Cardiac muscle cell (in vitro differentiated cells and primary cell): ENCODE results near the gene LYST. TPM values are rescaled to one million over a fixed set of nuclear protein-coding genes. Genes with fewer than 3 reads are reported as not detected.

ENCODE experiments used
- DNase-seq, 2 donors: peaks; one replicate each; pipeline versions ENCODE4 v3.0.0 to v3.0.0-alpha.2; 2010 to 2017; ENCODE audit warnings: low read depth in 1 of 2, low spot score in 1 of 2
- H3K27ac ChIP-seq: fragments of 200-600 bp; sonication (generic); 2 replicates; pipeline ENCODE4 v1.5.1; 2016
- H3K27me3 ChIP-seq: fragments of 200-600 bp; sonication (generic); 2 replicates; pipeline ENCODE4 v1.6.0; 2016; ENCODE audit warnings: control low read depth
- H3K36me3 ChIP-seq: fragments of 200-600 bp; sonication (generic); 2 replicates; pipeline ENCODE4 v1.5.1; 2016; ENCODE audit warnings: control low read depth
- H3K4me1 ChIP-seq: fragments of 200-600 bp; sonication (generic); 2 replicates; pipeline ENCODE4 v1.8.1; 2017; ENCODE audit warnings: low read depth, mild to moderate bottlenecking, mixed run types
- H3K4me3 ChIP-seq: fragments of 200-600 bp; sonication (generic); 2 replicates; pipeline ENCODE4 v1.5.1; 2016; ENCODE audit warnings: mild to moderate bottlenecking
- H3K9me3 ChIP-seq: fragments of 200-600 bp; sonication (generic); 2 replicates; pipeline ENCODE4 v1.5.1; 2017; ENCODE audit warnings: low read depth, mild to moderate bottlenecking, control low read depth
- CTCF ChIP-seq: IDR thresholded peaks from 2 replicates; pipeline ENCODE4 v1.5.1; 2012; ENCODE audit warnings: low read depth, mild to moderate bottlenecking, low read length
- polyA plus RNA-seq: library from polyadenylated mRNA; unstranded; fragments of >200 nt; fragmentation: Nextera tagmentation; extraction: Ambion mirVana; gene quantifications from 2 replicates; pipeline ENCODE4 v1.2.1, GENCODE V29; 2016
- total RNA-seq: library from RNA; depleted of rRNA; stranded (reverse); fragments of >200 nt; gene quantifications from 2 replicates; pipeline ENCODE4 v1.2.3, GENCODE V29; 2016

Gene LYST
- total and polyA plus RNA-seq, 2 experiments from 2014 or later, result 4.5 to 5.2 TPM

DNA sequence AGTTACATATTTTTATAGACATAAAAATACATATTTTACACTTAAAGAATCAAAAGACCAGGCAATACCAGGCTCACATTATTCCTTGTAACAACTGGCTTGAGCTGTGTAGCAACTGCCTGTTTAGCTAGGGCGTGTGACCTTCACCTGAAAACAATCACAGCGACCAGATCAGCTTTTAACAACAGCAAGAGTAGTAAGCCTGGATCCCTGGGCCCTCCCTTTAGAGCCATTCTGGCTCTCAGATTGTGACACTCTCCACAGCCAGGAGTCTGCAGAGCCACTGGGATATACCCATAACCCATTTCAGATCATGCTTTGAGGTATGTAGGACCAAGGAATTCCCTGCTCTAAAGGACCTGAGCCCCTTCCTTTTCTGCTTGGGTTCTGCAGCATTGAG lies 187.7 kb downstream of the LYST start:
- Histone ChIP-seq H3K4me1 (no peaks in the 10 kb centered on the region), H3K36me3 (no peaks in the 10 kb centered on the region), H3K4me3 (no peak overlapping the region), H3K27me3 (no peaks in the 10 kb centered on the region), H3K27ac (no peak overlapping the region), H3K9me3 (no peaks in the 10 kb centered on the region)
- no peak for TF ChIP-seq CTCF
- no peak for DNase-seq

DNA sequence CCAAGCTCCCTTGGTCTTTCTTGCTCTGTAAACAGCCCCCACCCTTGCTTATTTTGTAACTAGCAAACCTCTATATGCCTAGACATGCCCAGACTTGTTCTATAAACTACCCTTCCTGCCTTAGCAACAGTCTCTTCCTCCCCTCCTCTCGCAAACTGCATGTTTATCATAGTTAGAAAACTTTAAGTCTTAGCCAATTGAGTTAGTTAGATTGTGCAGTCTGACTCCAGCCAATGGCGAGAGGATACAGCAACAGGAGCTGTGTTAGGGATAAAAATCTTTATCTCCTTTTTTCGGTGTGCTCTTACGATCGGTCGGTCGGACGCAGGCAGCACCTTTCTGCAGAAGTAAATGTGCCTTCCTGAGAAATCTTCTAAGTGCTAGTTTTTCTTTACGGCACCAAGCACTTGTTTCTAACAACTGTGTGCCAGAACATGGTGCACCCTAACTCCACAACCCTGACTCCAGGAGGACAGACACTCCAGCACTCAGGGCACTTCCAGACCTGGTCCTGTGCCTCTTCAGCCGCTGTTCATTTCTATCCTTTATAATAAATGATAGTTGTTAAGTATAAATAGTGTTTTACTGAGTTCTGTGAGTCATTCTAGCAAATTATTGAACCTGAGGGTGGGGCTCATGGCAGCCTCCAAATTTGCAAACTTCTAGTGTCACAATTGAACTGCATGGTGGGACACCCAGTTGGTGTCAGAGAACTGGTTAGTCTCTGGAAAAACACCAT lies 191.4 kb downstream of the LYST start:
- Histone ChIP-seq H3K4me1 (no peaks in the 10 kb centered on the region), H3K27ac (no peak overlapping the region), H3K4me3 (no peak overlapping the region), H3K27me3 (no peaks in the 10 kb centered on the region), H3K36me3 (no peaks in the 10 kb centered on the region), H3K9me3 (no peaks in the 10 kb centered on the region)
- DNase-seq, result no peak
- no peak for TF ChIP-seq CTCF

- H3K4me1 ChIP-seq, result no peaks in the 10 kb centered on the region
- DNase-seq, result no peak
- no peaks in the 10 kb centered on the region for H3K9me3 ChIP-seq
- no peak overlapping the region for H3K4me3 ChIP-seq
- H3K27me3 ChIP-seq, result no peaks in the 10 kb centered on the region
- no peak for TF ChIP-seq CTCF
- no peak overlapping the region for H3K27ac ChIP-seq
- H3K36me3 ChIP-seq, result no peaks in the 10 kb centered on the region
Measured at GRCh38 chr1:235673981-235674380, 192.7 kb downstream of the LYST start.

- Histone ChIP-seq H3K4me1 (no peaks in the 10 kb centered on the region), H3K27ac (no peak overlapping the region), H3K36me3 (no peaks in the 10 kb centered on the region), H3K9me3 (no peaks in the 10 kb centered on the region), H3K27me3 (no peaks in the 10 kb centered on the region), H3K4me3 (no peak overlapping the region)
- no peak for DNase-seq
- no peak for TF ChIP-seq CTCF
Measured at GRCh38 chr1:235671992-235672391, 194.7 kb downstream of the LYST start.

DNA sequence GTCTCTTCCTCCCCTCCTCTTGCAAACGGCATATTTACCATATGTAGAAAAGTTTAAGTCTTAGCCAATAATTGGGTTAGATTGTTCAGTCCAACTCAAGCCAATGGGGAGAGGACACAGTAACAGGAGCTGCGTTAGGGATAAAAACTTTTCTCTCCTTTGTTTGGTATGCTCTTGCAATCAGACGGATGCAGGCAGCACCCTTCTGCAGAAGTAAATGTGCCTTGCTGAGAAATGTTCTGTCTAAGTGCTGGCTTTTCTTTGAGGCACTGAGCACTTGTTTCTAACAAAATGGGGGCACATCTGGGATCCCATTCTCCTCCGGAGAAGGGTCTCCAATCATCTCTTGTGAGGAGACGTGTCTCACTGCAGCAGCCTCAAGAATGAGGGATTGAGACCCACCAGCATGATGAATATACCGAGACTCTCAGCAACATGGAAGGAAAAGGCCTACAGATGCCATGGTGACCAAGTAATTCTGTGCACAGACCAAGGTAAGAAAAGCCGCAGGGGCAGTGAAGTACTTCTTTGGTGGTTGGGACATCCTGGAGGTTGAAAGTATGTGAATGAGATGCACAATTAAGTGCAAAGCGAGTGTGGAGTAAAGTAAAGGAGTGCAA lies 196.4 kb downstream of the LYST start:
- H3K27me3 ChIP-seq, result no peaks in the 10 kb centered on the region
- no peaks in the 10 kb centered on the region for H3K9me3 ChIP-seq
- DNase-seq, result no peak
- H3K27ac ChIP-seq, result no peak overlapping the region
- no peaks in the 10 kb centered on the region for H3K36me3 ChIP-seq
- H3K4me1 ChIP-seq, result no peaks in the 10 kb centered on the region
- no peak overlapping the region for H3K4me3 ChIP-seq
- no peak for TF ChIP-seq CTCF
